MCF 10A (cell line): ENCODE measurements around the gene MAP1LC3A. TPM values are rescaled to one million over a fixed set of nuclear protein-coding genes. Genes with fewer than 3 reads are reported as not detected.

ENCODE experiments used
- BruUV-seq: library from RNA; stranded (reverse); fragments of 400-500 nt; replicated peaks from 2 replicates; lab custom pipeline; 2021; lab: Mats Ljungman, UMichigan
- CTCF ChIA-PET: fragments of 300-600 bp; sonication (Branson Sonifier 250); formaldehyde crosslinking; extraction: SDS; loops from one replicate; lab custom pipeline; 2021; ENCODE audit warnings: antibody characterized with exemption, inconsistent platforms; lab: Yijun Ruan, JAX
- POLR2A ChIA-PET: fragments of 300-600, 350-650 bp; sonication (Branson Sonifier 250); formaldehyde crosslinking; extraction: SDS; loops from one replicate; lab custom pipeline; 2020; ENCODE audit warnings: antibody characterized with exemption, inconsistent platforms; lab: Yijun Ruan, JAX
- DNase-seq: peaks from one replicate; pipeline ENCODE4 v3.0.0-alpha.2; 2018; ENCODE audit not compliant: unreplicated experiment
- H3K27ac Mint-ChIP-seq: one replicate; pipeline ENCODE4 v1.8.0; 2022; ENCODE audit warnings: mild to moderate bottlenecking, low read depth, mixed read lengths; ENCODE audit not compliant: unreplicated experiment
- H3K27me3 Mint-ChIP-seq: one replicate; pipeline ENCODE4 v1.8.0; 2022; ENCODE audit warnings: mixed read lengths; ENCODE audit not compliant: insufficient read depth, unreplicated experiment
- H3K36me3 Mint-ChIP-seq: one replicate; pipeline ENCODE4 v1.8.0; 2022; ENCODE audit warnings: mild to moderate bottlenecking, moderate library complexity, mixed read lengths; ENCODE audit not compliant: insufficient read depth, unreplicated experiment
- H3K4me1 Mint-ChIP-seq: one replicate; pipeline ENCODE4 v1.8.0; 2022; ENCODE audit warnings: mixed read lengths; ENCODE audit not compliant: insufficient read depth, unreplicated experiment
- H3K4me3 Mint-ChIP-seq: one replicate; pipeline ENCODE4 v1.8.0; 2022; ENCODE audit warnings: mild to moderate bottlenecking, moderate library complexity, mixed read lengths; ENCODE audit not compliant: unreplicated experiment
- H3K9me3 Mint-ChIP-seq: one replicate; pipeline ENCODE4 v1.8.0; 2022; ENCODE audit warnings: mixed read lengths; ENCODE audit not compliant: unreplicated experiment
- intact Hi-C: fragments of 100-400 bp; cut with micrococcal nuclease; formaldehyde crosslinking; loops from 2 replicates; pipeline ENCODE4 v1.14.1; 2022
- total RNA-seq: library from RNA; stranded (reverse); gene quantifications from 2 replicates; pipeline ENCODE4 v1.2.3, GENCODE V29; 2022
- TF ChIP-seq, protein P1 (sequence below): fragments of 200-600 bp; IDR thresholded peaks from one replicate; pipeline ENCODE4 v1.8.0; 2022; ENCODE audit warnings: antibody characterized with exemption, mild to moderate bottlenecking; ENCODE audit not compliant: unreplicated experiment

The MAP1LC3A gene
- total RNA-seq, 1 experiment from 2014 or later: 10.5 TPM

DNA sequence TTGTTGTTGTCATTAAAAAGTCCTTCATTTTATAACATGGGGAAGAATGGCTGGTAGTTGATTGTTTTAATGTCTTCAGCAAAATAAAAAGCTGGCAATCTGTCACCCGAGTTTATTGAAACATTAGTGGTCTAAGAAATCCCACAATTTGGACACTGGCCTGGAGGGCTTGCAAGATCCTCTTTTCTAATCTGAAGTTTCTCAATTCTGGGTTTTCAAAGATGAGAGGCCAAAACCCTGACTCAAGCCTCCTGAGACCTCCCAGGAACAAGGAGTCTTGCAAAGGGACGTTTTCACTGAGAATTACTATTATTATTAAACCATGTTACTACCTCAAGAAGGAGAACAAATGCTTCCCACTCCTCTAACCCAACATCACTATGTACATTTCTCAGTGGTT is 19.5 kb downstream of the MAP1LC3A start:
- ChIA-PET POLR2A (interaction anchor here (0.6 to 3.7 kb wide), 5 partner anchors 23 to 356 kb away, joined by 3 to 36 read pairs (median 4); partner anchors contain the start of gene TP53INP2), CTCF (interaction anchor here (0.5 to 7.7 kb wide), 25 partner anchors 10 to 568 kb away, joined by 3 to 136 read pairs (median 4); partner anchors contain the start of gene TP53INP2)
- Mint-ChIP-seq H3K27me3 (no peaks in the 10 kb centered on the region), H3K4me3 (no peak overlapping the region), H3K36me3 (peaks cover 5% of the 10 kb centered on the region), H3K27ac (no peak overlapping the region), H3K9me3 (no peaks in the 10 kb centered on the region), H3K4me1 (no peaks in the 10 kb centered on the region)
- no TSS peak for BruUV-seq
- intact Hi-C loops: loop anchor here (2.0 kb wide), 1 partner anchor 265 kb away; no protein-coding TSS in a partner anchor
- TF ChIP-seq, protein P1, sequence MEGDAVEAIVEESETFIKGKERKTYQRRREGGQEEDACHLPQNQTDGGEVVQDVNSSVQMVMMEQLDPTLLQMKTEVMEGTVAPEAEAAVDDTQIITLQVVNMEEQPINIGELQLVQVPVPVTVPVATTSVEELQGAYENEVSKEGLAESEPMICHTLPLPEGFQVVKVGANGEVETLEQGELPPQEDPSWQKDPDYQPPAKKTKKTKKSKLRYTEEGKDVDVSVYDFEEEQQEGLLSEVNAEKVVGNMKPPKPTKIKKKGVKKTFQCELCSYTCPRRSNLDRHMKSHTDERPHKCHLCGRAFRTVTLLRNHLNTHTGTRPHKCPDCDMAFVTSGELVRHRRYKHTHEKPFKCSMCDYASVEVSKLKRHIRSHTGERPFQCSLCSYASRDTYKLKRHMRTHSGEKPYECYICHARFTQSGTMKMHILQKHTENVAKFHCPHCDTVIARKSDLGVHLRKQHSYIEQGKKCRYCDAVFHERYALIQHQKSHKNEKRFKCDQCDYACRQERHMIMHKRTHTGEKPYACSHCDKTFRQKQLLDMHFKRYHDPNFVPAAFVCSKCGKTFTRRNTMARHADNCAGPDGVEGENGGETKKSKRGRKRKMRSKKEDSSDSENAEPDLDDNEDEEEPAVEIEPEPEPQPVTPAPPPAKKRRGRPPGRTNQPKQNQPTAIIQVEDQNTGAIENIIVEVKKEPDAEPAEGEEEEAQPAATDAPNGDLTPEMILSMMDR: no peak
- no peak for DNase-seq

DNA sequence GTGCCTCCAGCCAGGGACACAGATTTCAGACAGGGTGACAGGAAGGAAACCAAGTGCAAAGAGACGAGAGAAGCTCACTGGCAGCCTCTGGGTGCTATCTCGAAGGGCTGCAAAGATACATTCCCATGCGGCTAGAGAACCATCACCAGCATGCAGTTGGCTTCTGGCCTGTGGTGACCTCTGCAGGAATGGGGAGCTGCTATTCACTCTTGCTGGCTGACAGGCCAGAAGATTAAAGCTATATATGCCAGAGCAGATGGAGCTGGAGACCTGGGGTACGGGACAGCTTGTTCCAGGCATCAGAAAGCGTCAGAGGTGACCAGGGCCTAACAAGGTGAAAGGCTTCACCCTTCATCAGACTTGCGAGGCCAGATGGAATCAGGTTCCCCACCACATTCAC is 20.0 kb downstream of the MAP1LC3A start:
- no TSS peak for BruUV-seq
- Mint-ChIP-seq H3K27me3 (no peaks in the 10 kb centered on the region), H3K9me3 (no peaks in the 10 kb centered on the region), H3K27ac (no peak overlapping the region), H3K4me1 (no peaks in the 10 kb centered on the region), H3K36me3 (peaks cover 5% of the 10 kb centered on the region), H3K4me3 (no peak overlapping the region)
- CTCF ChIA-PET: interaction anchor here (0.5 to 7.7 kb wide), 27 partner anchors 11 to 568 kb away, joined by 3 to 136 read pairs (median 4); partner anchors contain the start of gene TP53INP2
- POLR2A ChIA-PET: interaction anchor here (0.6 to 3.7 kb wide), 11 partner anchors 10 to 388 kb away, joined by 3 to 36 read pairs (median 4); partner anchors contain the start of genes PIGU and TP53INP2
- DNase-seq: no peak
- intact Hi-C loops: loop anchor here (2.0 kb wide), 1 partner anchor 266 kb away; no protein-coding TSS in a partner anchor
- TF ChIP-seq, protein P1: no peak

DNA sequence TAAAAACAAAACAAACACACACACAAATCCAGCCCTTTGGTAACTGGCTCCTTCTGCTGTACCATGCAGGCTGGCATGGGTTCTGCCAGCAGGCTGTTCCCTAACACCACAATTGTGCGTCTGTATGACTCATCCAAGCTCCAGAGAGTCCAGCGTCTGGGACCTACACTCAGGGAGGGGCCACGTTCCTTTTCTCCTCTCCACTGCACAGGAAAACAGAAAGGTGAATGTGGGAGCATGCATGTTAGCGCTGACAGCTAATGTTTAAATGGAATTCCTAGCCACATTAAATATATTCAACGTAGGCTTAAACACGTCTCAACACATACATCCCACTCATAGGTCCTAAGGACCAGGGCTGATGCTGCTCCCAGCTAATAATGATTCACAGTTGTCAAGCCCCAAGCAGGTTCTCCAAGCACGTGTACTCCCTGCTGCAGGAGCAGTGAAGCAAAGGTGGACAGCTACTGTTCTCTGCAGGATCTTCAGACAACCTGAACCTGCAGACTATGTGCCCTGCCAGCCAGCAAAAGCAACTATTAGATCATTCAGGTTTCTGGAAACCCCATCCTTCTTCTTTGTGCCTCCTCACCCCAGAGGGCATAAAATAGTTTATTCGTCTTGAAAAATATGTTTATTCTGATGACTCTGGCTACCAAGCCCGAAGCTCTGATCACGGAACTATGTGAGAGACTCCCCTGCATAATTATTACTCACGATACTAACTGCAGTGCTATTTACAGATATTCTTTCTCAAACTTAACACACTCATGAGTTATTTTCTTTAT is 20.9 kb downstream of the MAP1LC3A start:
- TF ChIP-seq, protein P1: peak; percentile 87
- Mint-ChIP-seq H3K4me1 (no peaks in the 10 kb centered on the region), H3K9me3 (no peaks in the 10 kb centered on the region), H3K36me3 (peaks cover 5% of the 10 kb centered on the region), H3K27ac (no peak overlapping the region), H3K4me3 (peak overlapping the region; percentile 11), H3K27me3 (no peaks in the 10 kb centered on the region)
- BruUV-seq: no TSS peak
- ChIA-PET POLR2A (interaction anchor here (0.5 to 3.7 kb wide), 16 partner anchors 12 to 539 kb away, joined by 3 to 36 read pairs (median 3); partner anchors contain the start of genes PIGU and TP53INP2), CTCF (interaction anchor here (0.5 to 7.7 kb wide), 36 partner anchors 8 to 1033 kb away, joined by 3 to 136 read pairs (median 4); partner anchors contain the start of gene TP53INP2)
- intact Hi-C loops: loop anchor here (1.0 to 2.0 kb wide), 3 partner anchors 126 to 267 kb away; no protein-coding TSS in a partner anchor
- peak; percentile 88 for DNase-seq
